Gastroesophageal sphincter (tissue), 3 donors: ENCODE measurements around the gene PEX1.
"Not testable (repeated sequence)": the region's sequence is repeated elsewhere in the genome, so short reads cannot be mapped to it uniquely, and the experiment has no call there.

Experiments used
- CTCF ChIP-seq, 4 experiments: fragments of 200-600 bp in 2 of 4; fragments of 450-650 bp in 2 of 4; sonication (generic) in 1 of 4; IDR thresholded peaks; one replicate each; pipeline ENCODE4 v1.5.1; 2017 to 2019; ENCODE audit warnings: antibody characterized with exemption in 4 of 4, mild to moderate bottlenecking in 2 of 4, moderate library complexity in 2 of 4
- EP300 ChIP-seq: sonication (generic); formaldehyde crosslinking; IDR thresholded peaks from one replicate; pipeline ENCODE4 v1.6.1; 2017; ENCODE audit warnings: antibody characterized with exemption, mild to moderate bottlenecking
- POLR2AphosphoS5 ChIP-seq: sonication (generic); formaldehyde crosslinking; IDR thresholded peaks from one replicate; pipeline ENCODE4 v1.6.1; 2017; ENCODE audit warnings: antibody characterized with exemption

- not testable (repeated sequence) for TF ChIP-seq CTCF (IDR thresholded peaks at IDR 0.05); EP300; POLR2AphosphoS5
These were observed 44.7 kb downstream of the PEX1 start for GRCh38 chr7:92483624-92484023.
